Left kidney (tissue), 2 donors: ENCODE measurements around the gene PGGHG. TPM values are rescaled to one million over a fixed set of nuclear protein-coding genes. Genes with fewer than 3 reads are reported as not detected.
"Not testable (repeated sequence)": the region's sequence is repeated elsewhere in the genome, so short reads cannot be mapped to it uniquely, and the experiment has no call there.

Source experiments
- DNase-seq: peaks from one replicate; pipeline ENCODE4 v3.0.0-alpha.2; 2013
- polyA plus RNA-seq: library from polyadenylated mRNA; unstranded; fragments of 120-200 nt; gene quantifications from one replicate; pipeline ENCODE4 v1.2.1, GENCODE V29; 2013; ENCODE audit not compliant: insufficient read length

PGGHG gene
- polyA plus RNA-seq, 1 donor, result 22.3 TPM

DNA sequence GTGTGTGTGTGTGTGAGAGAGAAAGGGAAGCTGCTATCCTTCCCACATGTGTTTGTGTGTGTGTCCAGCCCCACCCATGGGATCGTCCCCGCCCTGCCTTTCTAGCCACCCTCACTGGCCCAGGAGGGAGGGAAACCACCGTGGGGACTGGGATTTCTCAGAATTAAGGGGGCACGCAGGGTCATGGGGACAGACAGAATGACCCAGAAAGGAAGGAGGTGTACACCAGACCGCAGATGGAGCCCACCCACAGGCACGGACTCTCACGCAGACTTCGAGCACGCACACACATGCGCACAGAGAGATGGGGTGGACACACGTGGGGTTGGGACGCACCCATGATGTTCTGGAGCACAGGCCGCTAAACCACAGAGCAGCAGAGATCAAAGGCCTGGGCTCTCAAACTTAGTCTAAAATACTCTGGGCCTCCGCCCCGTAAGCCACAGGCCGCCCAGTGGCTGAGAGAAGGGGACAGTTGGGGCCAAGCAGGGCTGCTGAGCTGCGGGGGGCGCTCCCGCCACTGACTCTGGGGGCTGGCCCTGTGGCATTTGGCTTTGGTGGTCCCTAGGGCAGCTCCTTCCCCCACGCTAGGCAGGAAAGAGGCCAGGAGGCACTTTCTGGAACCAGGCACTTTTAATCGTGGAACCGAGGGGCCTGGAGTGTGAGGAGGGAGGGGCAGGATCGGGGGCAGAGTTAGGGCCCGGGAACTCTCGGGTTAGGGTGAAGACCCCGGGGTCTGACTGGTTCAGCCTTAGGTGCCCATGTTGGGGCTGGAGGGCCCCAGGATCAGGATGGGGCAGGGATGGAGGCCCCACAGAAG, 8.9 kb downstream of the PGGHG start:
- no peak for DNase-seq

DNA sequence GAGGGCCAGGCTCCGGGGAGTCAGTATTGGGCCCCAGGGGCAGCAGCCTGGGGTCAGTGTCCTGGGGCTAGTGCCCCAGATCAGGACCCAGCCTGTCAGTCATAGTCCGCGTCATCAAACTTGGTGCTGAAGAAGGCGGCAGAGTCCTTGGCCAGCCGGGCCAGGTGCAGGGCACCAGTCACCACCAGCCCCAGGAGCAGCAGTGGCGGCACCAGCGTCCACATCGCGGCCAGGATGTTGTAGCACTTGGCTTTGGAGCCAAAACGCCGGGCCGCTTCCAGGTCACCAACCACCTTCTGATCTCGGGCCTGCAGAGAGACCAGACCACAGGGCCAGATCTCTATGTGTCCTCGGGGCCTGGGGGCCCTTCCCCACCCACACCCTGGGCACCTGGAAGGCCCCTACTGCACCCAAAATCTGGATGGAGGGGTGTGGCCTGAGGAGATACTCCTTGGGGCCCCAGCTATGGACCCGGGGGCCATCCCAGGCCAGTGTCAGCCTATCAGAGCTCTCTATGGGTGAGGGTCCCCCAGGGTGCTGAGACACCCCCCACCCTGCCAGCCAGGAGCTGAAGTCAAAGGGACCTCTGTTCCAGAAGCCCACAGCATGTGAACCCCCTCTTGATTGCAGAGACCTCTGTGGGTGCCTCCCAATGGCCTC, 9.6 kb downstream of the PGGHG start:
- no peak for DNase-seq

- DNase-seq, result no peak
Observed at GRCh38 chr11:299081-299891, 10.4 kb downstream of the PGGHG start, which contains the start of gene IFITM5. Gene IFITM5 (minus strand): TSS chr11:299526. CDS start chr11:299490, 36 bp downstream.

DNA sequence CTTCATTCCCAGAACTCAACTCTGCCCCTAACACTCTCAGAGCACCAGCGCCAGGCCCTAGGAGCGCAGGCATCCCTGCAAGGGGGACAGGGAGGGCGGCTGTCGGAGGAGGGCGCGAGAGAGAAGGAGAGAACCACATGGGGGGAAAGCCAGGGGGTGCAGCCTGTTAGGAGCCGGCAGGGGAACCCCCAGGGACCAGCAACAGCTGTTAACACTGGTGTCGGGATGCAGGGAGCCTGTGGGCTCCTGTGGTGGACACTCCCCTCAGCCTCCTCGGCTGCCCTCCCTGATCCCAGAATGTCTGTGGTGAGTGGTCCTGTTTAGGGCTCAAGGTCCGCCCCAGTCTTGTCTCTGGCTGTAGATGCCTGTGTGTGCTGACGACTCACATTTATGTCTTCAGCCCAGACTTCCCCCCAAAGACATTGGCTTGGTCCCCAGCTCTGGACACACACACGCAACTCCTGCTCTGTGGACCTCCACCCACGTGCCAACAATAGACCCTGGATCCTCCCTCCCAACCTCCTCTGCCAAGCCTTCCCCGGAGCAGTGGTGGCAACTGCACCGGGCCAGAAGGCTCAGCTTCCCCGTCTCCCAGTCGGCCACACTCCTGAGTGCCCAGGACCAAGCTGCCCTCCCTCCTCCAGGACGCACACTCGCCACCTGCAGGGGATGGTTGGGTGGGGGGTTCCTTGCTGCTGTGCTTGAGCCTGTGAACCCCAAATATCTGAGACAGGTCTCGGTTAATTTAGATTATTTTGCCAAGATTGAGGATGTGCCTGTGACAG, 11.2 kb downstream of the PGGHG start:
- DNase-seq, result no peak

DNA sequence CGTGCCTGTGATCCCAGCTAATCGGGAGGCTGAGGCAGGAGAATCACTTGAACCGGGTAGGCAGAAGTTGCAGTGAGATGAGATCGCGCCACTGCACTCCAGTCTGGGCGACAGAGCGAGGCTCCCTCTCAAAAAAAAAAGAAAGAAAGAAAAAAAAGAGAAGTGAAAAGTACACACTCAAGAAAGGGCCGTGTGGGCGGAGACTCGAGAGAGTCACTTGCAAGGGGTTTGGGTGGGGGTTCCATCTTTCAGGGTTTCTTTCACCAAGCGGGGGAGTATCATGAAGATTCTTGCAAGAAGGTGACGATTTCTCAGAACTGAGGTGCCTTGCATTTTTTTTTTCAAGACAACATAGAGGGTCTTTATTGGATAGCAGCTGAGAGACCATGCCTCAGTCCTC, 14.4 kb downstream of the PGGHG start:
- DNase-seq, result no peak

DNA sequence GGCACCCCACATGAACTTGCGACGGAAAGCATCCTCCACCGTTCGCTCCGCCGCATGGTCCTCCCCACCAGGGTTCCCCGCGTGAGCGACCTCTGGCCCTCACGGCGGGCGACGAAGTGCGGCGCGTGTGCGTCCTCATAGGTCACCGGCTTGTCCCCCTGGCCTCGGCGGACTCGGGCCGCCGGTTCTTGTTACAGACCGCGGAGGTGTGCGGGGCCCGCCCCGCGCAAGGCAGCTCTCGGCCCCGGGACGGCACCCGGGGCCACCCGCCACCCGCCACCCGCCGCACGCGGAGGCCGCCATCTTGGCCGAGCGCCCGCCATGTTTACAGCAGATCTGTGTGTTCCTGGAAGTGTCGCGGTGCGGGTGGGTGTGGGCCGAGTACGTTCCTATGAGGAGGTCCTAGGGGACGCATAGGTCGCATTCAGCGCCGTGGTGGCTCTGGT, 15.2 kb downstream of the PGGHG start:
- no peak for DNase-seq

- DNase-seq, result peak; percentile 82
Observed at GRCh38 chr11:304915-305843, 16.3 kb downstream of the PGGHG start.

- no peak for DNase-seq
Observed at GRCh38 chr11:305844-306211, 16.9 kb downstream of the PGGHG start.

DNA sequence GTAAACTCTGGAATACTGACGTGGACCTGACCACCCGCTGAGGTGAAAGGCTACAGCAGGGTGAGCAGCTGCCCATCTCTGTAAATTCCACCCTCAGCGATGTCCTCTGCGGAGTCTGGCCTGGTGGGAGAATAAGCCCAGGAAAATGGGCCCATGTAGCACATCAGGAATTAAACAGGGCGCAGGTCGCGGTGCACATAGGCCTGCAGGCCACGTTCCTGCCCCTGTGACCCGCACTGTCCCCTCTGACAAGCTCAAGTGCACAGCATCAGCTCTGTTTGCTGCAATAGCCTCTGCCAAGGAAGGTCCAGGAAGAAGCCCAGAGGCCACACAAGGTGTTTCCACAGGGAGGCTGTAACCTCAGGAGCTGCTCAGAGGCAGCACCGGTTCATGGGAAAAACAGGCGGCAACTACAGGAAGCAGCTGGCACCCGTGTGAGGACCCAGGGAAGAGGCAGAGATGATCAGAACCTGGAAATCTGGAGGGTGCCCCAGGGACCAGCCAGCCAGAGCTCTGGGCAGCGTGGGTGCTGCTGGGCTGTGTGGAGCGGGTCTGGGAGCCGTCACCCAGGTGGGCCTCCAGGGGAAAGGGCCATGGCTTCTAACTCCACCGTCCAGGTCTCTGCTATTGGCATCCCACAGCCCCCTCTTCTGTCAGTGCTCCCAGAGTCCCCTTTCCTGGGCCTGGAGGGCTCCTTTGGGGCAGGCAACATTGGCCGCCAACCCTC, 17.9 kb downstream of the PGGHG start:
- DNase-seq, result no peak

DNA sequence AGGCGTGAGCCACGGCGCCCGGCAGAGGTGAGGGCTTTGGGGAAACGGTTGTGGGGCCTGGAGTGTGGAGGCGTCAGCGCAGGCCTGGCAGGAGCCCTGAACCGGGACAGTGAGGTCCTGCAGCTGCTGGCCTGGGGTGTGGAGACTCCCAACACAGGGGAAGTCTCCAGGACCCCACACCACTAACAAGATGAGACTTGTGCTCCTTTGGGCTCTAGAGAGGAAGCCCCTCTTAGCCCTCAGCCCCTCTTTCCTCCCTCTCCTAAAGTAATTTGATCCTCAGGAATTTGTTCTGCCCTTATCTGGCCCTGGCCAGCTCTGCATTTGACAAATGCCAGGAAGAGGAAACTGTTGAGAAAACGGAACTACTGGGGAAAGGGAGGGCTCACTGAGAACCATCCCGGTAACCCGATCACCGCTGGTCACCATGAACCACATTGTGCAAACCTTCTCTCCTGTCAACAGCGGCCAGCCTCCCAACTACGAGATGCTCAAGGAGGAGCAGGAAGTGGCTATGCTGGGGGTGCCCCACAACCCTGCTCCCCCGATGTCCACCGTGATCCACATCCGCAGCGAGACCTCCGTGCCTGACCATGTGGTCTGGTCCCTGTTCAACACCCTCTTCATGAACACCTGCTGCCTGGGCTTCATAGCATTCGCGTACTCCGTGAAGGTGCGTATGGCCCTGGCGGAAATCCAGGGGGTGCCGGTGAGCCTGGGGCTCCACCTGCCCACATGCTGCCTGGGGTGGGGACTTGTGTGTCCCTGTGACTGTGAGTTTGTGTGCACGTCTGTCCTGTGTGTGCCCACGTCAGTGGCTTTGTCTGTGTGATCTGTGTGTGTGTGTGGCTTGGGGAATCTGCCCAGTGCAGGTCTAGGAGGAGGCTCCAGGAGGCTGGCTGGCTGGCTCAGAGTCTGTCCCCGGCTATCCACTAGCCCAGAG, 19.1 kb downstream of the PGGHG start, which contains the start of gene IFITM2:
Gene IFITM2, plus strand, starts transcription at position 51 of the 943 bp plus-strand sequence. Its CDS starts 377 bp downstream, at position 428.
- peak; percentile 86 for DNase-seq

GRCh38 chr11:308740-309665, 20.1 kb downstream of the PGGHG start:
- DNase-seq, result not testable (repeated sequence)

DNA sequence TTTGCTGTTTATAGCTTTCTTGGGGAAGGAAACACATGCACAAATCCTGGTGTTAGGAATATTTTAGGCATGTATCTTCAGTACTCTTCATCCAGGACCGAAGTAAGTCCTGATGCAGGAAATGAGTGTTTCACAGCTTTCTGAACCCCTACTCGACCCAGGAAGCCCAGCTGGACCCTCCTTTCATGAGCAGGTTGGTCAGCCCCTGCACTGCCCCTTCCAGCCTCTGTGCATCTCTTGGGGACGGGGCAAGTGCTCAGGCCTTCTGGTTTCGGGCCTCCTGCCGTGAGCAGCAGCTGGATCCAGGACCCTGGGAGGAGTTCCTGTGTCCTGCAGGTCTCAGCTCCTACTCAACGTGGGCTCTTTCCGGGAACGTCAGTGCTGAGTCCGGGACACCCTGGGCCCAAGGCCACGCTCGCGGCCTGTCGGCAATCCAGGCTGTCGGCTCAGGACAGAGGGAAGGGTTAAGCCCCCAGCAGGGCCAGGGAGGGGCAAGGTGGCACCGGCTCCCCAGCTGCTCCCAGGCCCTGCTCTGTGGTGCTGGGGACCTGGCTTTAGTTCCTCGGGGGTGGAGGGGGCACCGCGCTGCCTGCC, 21.1 kb downstream of the PGGHG start:
- not testable (repeated sequence) for DNase-seq

- not testable (repeated sequence) for DNase-seq
Observed at GRCh38 chr11:311013-311748, 22.3 kb downstream of the PGGHG start.

GRCh38 chr11:312092-312816, 23.3 kb downstream of the PGGHG start:
- DNase-seq, result no peak

DNA sequence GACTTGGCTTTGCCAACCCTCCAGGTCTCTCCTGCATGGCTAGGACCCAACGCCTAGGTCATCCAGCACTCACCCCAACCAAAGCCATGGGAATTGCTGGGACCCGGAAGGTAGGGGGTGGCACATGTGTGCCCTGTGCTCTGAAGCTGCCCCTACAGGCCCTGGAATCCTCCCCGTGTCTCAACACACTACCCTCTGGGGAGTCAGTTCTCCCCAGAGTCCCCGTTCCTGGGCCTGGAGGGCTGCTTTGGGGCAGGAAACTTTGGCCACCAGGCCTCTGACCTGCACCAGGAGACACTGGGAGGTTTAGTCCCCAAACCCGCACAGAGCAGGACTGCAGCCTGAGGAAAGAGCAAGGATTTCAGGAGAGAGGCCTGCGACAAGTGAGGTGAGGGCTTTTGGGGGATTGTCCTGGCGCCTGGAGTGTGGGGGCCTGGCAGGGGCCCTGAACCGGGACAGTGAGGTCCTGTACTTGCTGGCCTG, 24.4 kb downstream of the PGGHG start:
- no peak for DNase-seq
